OCI-LY3 (cell line): ENCODE data around the gene PCNX1.

Experiments
- EZH2phosphoT487 ChIP-seq: fragments of 200-600 bp; shearing (Covaris generic); IDR thresholded peaks from 2 replicates; pipeline ENCODE4 v1.6.1; 2018; ENCODE audit warnings: antibody characterized with exemption, mixed run types, low read depth
- TF ChIP-seq, protein P1 (sequence below): fragments of 200-600, 300-600 bp; sonication (generic); IDR thresholded peaks from 2 replicates; pipeline ENCODE4 v1.5.1; 2014; ENCODE audit warnings: antibody characterized with exemption, low read length, low read depth

DNA sequence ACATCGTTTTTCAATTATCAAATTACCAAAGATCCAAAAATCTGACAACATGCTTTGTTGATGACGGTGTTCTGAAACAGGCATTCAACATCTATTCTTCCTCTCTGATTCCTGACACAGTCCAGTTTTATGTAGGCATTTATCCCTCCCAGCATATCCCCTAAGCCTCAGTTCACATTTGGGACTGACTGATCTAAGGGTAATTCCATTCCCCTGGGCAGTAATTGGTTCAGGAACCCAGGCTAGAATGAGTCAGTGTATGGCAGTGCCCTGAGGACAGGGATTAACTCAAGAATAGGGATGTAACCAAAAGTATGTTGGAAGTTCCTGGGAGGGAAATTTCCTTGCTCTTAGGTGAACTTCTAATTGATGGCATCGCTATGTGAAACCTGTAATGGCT is 10.3 kb upstream of the PCNX1 start:
- TF ChIP-seq, protein P1, sequence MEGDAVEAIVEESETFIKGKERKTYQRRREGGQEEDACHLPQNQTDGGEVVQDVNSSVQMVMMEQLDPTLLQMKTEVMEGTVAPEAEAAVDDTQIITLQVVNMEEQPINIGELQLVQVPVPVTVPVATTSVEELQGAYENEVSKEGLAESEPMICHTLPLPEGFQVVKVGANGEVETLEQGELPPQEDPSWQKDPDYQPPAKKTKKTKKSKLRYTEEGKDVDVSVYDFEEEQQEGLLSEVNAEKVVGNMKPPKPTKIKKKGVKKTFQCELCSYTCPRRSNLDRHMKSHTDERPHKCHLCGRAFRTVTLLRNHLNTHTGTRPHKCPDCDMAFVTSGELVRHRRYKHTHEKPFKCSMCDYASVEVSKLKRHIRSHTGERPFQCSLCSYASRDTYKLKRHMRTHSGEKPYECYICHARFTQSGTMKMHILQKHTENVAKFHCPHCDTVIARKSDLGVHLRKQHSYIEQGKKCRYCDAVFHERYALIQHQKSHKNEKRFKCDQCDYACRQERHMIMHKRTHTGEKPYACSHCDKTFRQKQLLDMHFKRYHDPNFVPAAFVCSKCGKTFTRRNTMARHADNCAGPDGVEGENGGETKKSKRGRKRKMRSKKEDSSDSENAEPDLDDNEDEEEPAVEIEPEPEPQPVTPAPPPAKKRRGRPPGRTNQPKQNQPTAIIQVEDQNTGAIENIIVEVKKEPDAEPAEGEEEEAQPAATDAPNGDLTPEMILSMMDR, result no peak
- no peak for TF ChIP-seq EZH2phosphoT487
